Osteocyte (in vitro differentiated cells): ENCODE data around the gene DNAI1. TPM values are rescaled to one million over a fixed set of nuclear protein-coding genes. Genes with fewer than 3 reads are reported as not detected.

ENCODE experiments used
- DNase-seq: peaks from one replicate; pipeline ENCODE4 v3.0.0; 2021; ENCODE audit warnings: mixed read lengths; ENCODE audit not compliant: unreplicated experiment; ENCODE audit errors: extremely low spot score
- H3K27ac Mint-ChIP-seq: one replicate; pipeline ENCODE4 v1.8.0; 2021; ENCODE audit warnings: mild to moderate bottlenecking, mixed read lengths; ENCODE audit not compliant: unreplicated experiment
- H3K27me3 Mint-ChIP-seq: one replicate; pipeline ENCODE4 v1.8.0; 2021; ENCODE audit warnings: mixed read lengths; ENCODE audit not compliant: unreplicated experiment
- H3K36me3 Mint-ChIP-seq: one replicate; pipeline ENCODE4 v1.8.0; 2021; ENCODE audit warnings: mixed read lengths; ENCODE audit not compliant: unreplicated experiment
- H3K4me1 Mint-ChIP-seq: one replicate; pipeline ENCODE4 v1.8.0; 2021; ENCODE audit warnings: mixed read lengths; ENCODE audit not compliant: unreplicated experiment
- H3K4me3 Mint-ChIP-seq: one replicate; pipeline ENCODE4 v1.8.0; 2021; ENCODE audit warnings: mild to moderate bottlenecking, moderate library complexity, mixed read lengths; ENCODE audit not compliant: unreplicated experiment
- H3K9me3 Mint-ChIP-seq: one replicate; pipeline ENCODE4 v1.8.0; 2021; ENCODE audit warnings: mixed read lengths; ENCODE audit not compliant: unreplicated experiment
- CTCF ChIP-seq: fragments of 200-600 bp; sonication (generic); IDR thresholded peaks from 2 replicates; pipeline ENCODE4 v1.5.0; 2021; ENCODE audit warnings: antibody characterized with exemption, mild to moderate bottlenecking, moderate library complexity
- total RNA-seq: library from RNA; stranded (reverse); gene quantifications from 2 replicates; pipeline ENCODE4 v1.2.1, GENCODE V29; 2021

DNAI1 gene
- total RNA-seq, 1 donor from 2014 or later = not detected

DNA sequence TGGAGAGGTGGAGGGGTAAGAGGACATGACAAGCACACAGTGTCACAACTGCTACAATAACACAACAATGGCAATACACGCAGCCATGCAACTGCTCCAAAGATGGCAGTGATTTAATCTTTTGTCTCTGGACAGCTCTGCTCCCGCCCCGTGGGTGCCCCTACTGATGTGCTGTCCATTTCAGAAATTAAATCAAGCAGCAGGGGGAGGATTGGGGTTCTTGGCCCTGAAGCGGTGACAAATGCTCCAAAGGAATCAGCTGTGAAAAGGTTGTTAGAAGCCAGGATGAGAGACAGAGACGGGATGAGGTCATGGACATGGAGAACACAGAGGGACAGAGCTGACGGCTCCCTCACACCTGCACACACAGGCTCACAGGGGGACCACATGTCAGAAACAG lies 108.4 kb downstream of the DNAI1 start:
- peaks cover 42% of the 10 kb centered on the region for H3K27me3 Mint-ChIP-seq

DNA sequence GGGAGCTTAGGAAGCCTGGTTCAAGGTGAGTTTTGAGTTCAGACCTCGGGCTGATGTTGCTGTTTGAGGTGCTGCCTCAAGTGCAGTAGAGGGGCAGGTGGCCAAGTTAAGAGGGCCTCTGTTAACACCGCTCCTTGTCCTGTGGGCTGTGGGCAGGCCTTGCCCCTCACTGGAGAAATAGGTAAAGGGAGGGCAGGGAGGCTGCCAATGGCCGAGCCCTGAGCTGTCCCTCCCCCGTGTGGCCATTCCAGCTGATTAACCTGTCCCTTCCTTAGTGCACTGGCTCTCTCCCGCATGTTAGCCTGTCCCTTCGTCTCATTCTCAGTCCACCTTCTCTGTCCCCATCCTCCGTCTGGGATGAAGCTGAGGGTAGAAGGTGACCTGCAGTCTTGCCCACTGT lies 109.5 kb downstream of the DNAI1 start:
- no peaks in the 10 kb centered on the region for H3K36me3 Mint-ChIP-seq
- H3K27me3 Mint-ChIP-seq = peaks cover 37% of the 10 kb centered on the region
- no peaks in the 10 kb centered on the region for H3K4me1 Mint-ChIP-seq
- H3K9me3 Mint-ChIP-seq = no peaks in the 10 kb centered on the region
- DNase-seq = no peak
- TF ChIP-seq CTCF = no peak
- H3K4me3 Mint-ChIP-seq = no peak overlapping the region
- no peak overlapping the region for H3K27ac Mint-ChIP-seq

More for the DNA sequence above, 108.4 kb downstream of the DNAI1 start:
- no peaks in the 10 kb centered on the region for H3K4me1 Mint-ChIP-seq
- no peak overlapping the region for H3K27ac Mint-ChIP-seq
- no peak for DNase-seq
- no peak overlapping the region for H3K4me3 Mint-ChIP-seq
- peaks cover 4% of the 10 kb centered on the region for H3K36me3 Mint-ChIP-seq
- TF ChIP-seq CTCF = no peak
- H3K9me3 Mint-ChIP-seq = peaks cover 5% of the 10 kb centered on the region

GRCh38 chr9:34568774-34569173 lies 110.2 kb downstream of the DNAI1 start:
- H3K4me3 Mint-ChIP-seq = no peak overlapping the region
- H3K27me3 Mint-ChIP-seq = peaks cover 33% of the 10 kb centered on the region
- no peaks in the 10 kb centered on the region for H3K9me3 Mint-ChIP-seq
- no peaks in the 10 kb centered on the region for H3K36me3 Mint-ChIP-seq
- no peak overlapping the region for H3K27ac Mint-ChIP-seq
- no peak for TF ChIP-seq CTCF
- no peak for DNase-seq
- no peaks in the 10 kb centered on the region for H3K4me1 Mint-ChIP-seq

- Mint-ChIP-seq H3K4me1 (no peaks in the 10 kb centered on the region), H3K4me3 (no peak overlapping the region)
These were observed 111.8 kb downstream of the DNAI1 start for GRCh38 chr9:34570376-34570775.

More at GRCh38 chr9:34570376-34570775, 111.8 kb downstream of the DNAI1 start:
- no peak for TF ChIP-seq CTCF
- no peaks in the 10 kb centered on the region for H3K9me3 Mint-ChIP-seq
- no peak for DNase-seq
- peaks cover 32% of the 10 kb centered on the region for H3K27me3 Mint-ChIP-seq
- no peak overlapping the region for H3K27ac Mint-ChIP-seq
- no peaks in the 10 kb centered on the region for H3K36me3 Mint-ChIP-seq

Other genes starting within 250 kb of the DNAI1 start
- gene KIF24, start 129.5 kb upstream of the DNAI1 start, total RNA-seq = 1.4 and 1.5 TPM in 2 replicates
- gene NUDT2, start 129.2 kb upstream of the DNAI1 start, total RNA-seq = 20.5 and 24.1 TPM in 2 replicates
- gene MYORG, start 81.9 kb upstream of the DNAI1 start, total RNA-seq = 1.3 and 2.5 TPM in 2 replicates
- gene FAM219A, start 235 bp upstream of the DNAI1 start, total RNA-seq = 24.8 and 25.9 TPM in 2 replicates
- 0.86 and 1.0 TPM in 2 replicates for gene ENHO, start 64.2 kb downstream of the DNAI1 start, total RNA-seq
- gene CNTFR, start 130.9 kb downstream of the DNAI1 start, total RNA-seq = 0.18 TPM in 1 of 2 replicates, not detected in the other
- 14.4 and 16.2 TPM in 2 replicates for gene RPP25L, start 153.3 kb downstream of the DNAI1 start, total RNA-seq
- gene DCTN3, start 161.7 kb downstream of the DNAI1 start, total RNA-seq = 97.0 and 105 TPM in 2 replicates
- gene ARID3C, start 170.3 kb downstream of the DNAI1 start, total RNA-seq = not detected in 2 replicates
- gene SIGMAR1, start 179.0 kb downstream of the DNAI1 start, total RNA-seq = 71.9 and 76.7 TPM in 2 replicates
- gene GALT, start 187.9 kb downstream of the DNAI1 start, total RNA-seq = 57.2 and 58.4 TPM in 2 replicates
- 32.6 and 36.7 TPM in 2 replicates for gene IL11RA, start 193.4 kb downstream of the DNAI1 start, total RNA-seq
- 0.78 and 1.1 TPM in 2 replicates for gene CCL27, start 203.9 kb downstream of the DNAI1 start, total RNA-seq
- gene CCL19, start 232.5 kb downstream of the DNAI1 start, total RNA-seq = not detected in 2 replicates